Breast epithelium (tissue), 3 donors: ENCODE results near the gene FGFBP2.

Source experiments
- POLR2AphosphoS5 ChIP-seq, 3 donors: sonication (generic); formaldehyde crosslinking; IDR thresholded peaks; one replicate each; pipeline ENCODE4 v1.6.1; 2017; ENCODE audit warnings: antibody characterized with exemption in 3 of 3
- TF ChIP-seq, protein P1 (sequence below), 3 donors: fragments of 450-650 bp; IDR thresholded peaks; one replicate each; pipeline ENCODE4 v1.5.1; 2016 to 2017; ENCODE audit warnings: antibody characterized with exemption in 3 of 3, mild to moderate bottlenecking in 3 of 3, moderate library complexity in 3 of 3

DNA sequence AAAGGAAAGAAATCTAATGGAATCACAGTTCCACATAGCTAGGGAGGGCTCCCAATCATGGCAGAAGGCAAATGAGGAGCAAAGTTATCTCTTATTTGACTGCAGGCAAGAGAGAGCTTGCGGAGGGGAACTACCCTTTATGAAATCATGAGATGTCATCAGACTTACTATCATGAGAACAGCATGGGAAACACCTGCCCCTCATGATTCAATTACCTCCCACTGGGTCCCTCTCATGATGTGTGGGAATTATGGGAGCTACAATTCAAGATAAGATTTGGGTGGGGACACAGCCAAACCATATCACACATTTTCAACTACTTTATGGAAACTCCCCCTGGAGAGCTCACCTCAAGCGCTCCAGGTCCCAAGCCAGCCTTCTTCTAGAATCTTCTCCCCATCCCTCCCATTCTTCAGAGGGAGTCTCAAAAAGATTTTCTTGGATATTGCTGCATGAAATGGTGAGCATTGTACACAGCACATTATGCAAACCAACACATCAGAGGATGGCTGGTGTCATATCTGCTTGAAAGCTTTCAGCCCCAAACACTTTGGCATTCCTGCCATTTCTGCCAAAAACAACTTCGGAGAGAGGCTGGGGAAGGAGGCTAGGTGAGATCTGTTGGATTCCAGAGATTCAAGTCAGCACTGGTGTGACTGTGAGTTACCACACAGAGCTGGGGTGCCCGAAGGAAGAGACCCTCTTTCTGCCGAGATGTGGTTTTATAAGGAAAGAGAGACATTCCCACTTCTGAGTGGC, 31.3 kb downstream of the FGFBP2 start:
- TF ChIP-seq, protein P1, sequence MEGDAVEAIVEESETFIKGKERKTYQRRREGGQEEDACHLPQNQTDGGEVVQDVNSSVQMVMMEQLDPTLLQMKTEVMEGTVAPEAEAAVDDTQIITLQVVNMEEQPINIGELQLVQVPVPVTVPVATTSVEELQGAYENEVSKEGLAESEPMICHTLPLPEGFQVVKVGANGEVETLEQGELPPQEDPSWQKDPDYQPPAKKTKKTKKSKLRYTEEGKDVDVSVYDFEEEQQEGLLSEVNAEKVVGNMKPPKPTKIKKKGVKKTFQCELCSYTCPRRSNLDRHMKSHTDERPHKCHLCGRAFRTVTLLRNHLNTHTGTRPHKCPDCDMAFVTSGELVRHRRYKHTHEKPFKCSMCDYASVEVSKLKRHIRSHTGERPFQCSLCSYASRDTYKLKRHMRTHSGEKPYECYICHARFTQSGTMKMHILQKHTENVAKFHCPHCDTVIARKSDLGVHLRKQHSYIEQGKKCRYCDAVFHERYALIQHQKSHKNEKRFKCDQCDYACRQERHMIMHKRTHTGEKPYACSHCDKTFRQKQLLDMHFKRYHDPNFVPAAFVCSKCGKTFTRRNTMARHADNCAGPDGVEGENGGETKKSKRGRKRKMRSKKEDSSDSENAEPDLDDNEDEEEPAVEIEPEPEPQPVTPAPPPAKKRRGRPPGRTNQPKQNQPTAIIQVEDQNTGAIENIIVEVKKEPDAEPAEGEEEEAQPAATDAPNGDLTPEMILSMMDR (IDR thresholded peaks at IDR 0.05), result no peak
- no peak for TF ChIP-seq POLR2AphosphoS5 (IDR thresholded peaks at IDR 0.05)
